Tibial nerve (tissue), 4 donors: Measurements from ENCODE around the gene PERM1.

ENCODE experiments used
- CTCF ChIP-seq, 5 experiments: fragments of 200-600 bp in 3 of 5; fragments of 450-650 bp in 2 of 5; sonication (generic) in 3 of 5; IDR thresholded peaks; one replicate each; pipeline ENCODE4 v1.5.1; 2016 to 2019; ENCODE audit warnings: antibody characterized with exemption in 5 of 5, mild to moderate bottlenecking in 3 of 5, moderate library complexity in 2 of 5
- EP300 ChIP-seq, 2 donors: sonication (generic); formaldehyde crosslinking; IDR thresholded peaks; one replicate each; pipeline ENCODE4 v1.6.1; 2017; ENCODE audit warnings: antibody characterized with exemption in 2 of 2, mild to moderate bottlenecking in 1 of 2
- POLR2A ChIP-seq, 2 donors: fragments of 450-650 bp; IDR thresholded peaks; one replicate each; pipeline ENCODE4 v1.6.1; 2017; ENCODE audit warnings: antibody characterized with exemption in 2 of 2, mild to moderate bottlenecking in 2 of 2, moderate library complexity in 2 of 2

GRCh38 chr1:956636-957035, 25.3 kb downstream of the PERM1 start:
- TF ChIP-seq CTCF (IDR thresholded peaks at IDR 0.05) (no peak), EP300 (IDR thresholded peaks at IDR 0.05) (no peak), POLR2A (IDR thresholded peaks at IDR 0.05) (no peak)
